Neural cell (in vitro differentiated cells): Measurements from ENCODE around the gene GTF2H3. TPM values are rescaled to one million over a fixed set of nuclear protein-coding genes. Genes with fewer than 3 reads are reported as not detected.

ENCODE experiments used
- H2AFZ ChIP-seq: fragments of 200-600, 300-800 bp; sonication (generic), shearing (Covaris generic); 2 replicates; pipeline ENCODE4 v1.6.0; 2014; ENCODE audit warnings: low read depth, mild to moderate bottlenecking, antibody characterized with exemption, low read length, moderate library complexity
- H3F3A ChIP-seq: fragments of 200-600 bp; shearing (Covaris generic); 2 replicates; pipeline ENCODE4 v1.6.1; 2016; ENCODE audit warnings: mild to moderate bottlenecking, moderate library complexity, mixed read lengths, antibody characterized with exemption, low read length; ENCODE audit not compliant: insufficient read depth, poor library complexity, severe bottlenecking
- H3K27ac ChIP-seq: fragments of 200-600, 300-800 bp; sonication (generic), shearing (Covaris generic); 2 replicates; pipeline ENCODE4 v1.5.1; 2014; ENCODE audit warnings: mild to moderate bottlenecking, low read length, moderate library complexity
- H3K27me3 ChIP-seq: fragments of 300-800, 200-600 bp; sonication (generic), shearing (Covaris generic); 2 replicates; pipeline ENCODE4 v1.6.0; 2014; ENCODE audit warnings: mild to moderate bottlenecking, low read depth, low read length, moderate library complexity; ENCODE audit not compliant: insufficient read depth
- H3K36me3 ChIP-seq: fragments of 300-800, 200-600 bp; sonication (generic), shearing (Covaris generic); 2 replicates; pipeline ENCODE4 v1.5.1; 2014; ENCODE audit warnings: mild to moderate bottlenecking, antibody characterized with exemption, low read length, moderate library complexity; ENCODE audit not compliant: insufficient read depth
- H3K4me2 ChIP-seq: fragments of 300-800, 200-600 bp; sonication (generic), shearing (Covaris generic); 2 replicates; pipeline ENCODE4 v1.6.0; 2014; ENCODE audit warnings: mild to moderate bottlenecking, low read length
- H3K4me3 ChIP-seq: fragments of 300-800, 200-600 bp; sonication (generic), shearing (Covaris generic); 2 replicates; pipeline ENCODE4 v1.5.1; 2014; ENCODE audit warnings: mild to moderate bottlenecking, low read length, moderate library complexity
- H3K79me2 ChIP-seq: fragments of 200-600 bp; shearing (Covaris generic); replicated peaks from 2 replicates; pipeline ENCODE4 v1.6.0; 2014; ENCODE audit warnings: mild to moderate bottlenecking, low read length, moderate library complexity; ENCODE audit not compliant: insufficient read depth
- H3K9ac ChIP-seq: fragments of 300-800, 200-600 bp; sonication (generic), shearing (Covaris generic); 2 replicates; pipeline ENCODE4 v1.6.1; 2016; ENCODE audit warnings: mild to moderate bottlenecking, low read length, mixed read lengths
- H3K9me2 ChIP-seq: fragments of 200-600 bp; shearing (Covaris generic); 2 replicates; pipeline ENCODE4 v1.6.1; 2016; ENCODE audit warnings: mild to moderate bottlenecking, low read length, mixed read lengths; ENCODE audit not compliant: insufficient read depth
- H3K9me3 ChIP-seq: fragments of 200-600, 300-800 bp; sonication (generic), shearing (Covaris generic); 2 replicates; pipeline ENCODE4 v1.6.1; 2016; ENCODE audit warnings: mild to moderate bottlenecking, mixed run types, low read length, moderate library complexity, mixed read lengths
- H4K20me1 ChIP-seq: fragments of 200-600 bp; shearing (Covaris generic); 2 replicates; pipeline ENCODE4 v1.6.1; 2016; ENCODE audit warnings: mild to moderate bottlenecking, mixed run types; ENCODE audit not compliant: insufficient read depth
- EP300 ChIP-seq: fragments of 450-650 bp; conservative IDR thresholded peaks from 2 replicates; pipeline ENCODE4 v1.6.1; 2014; ENCODE audit warnings: antibody characterized with exemption, mild to moderate bottlenecking, moderate library complexity; ENCODE audit not compliant: poor library complexity, severe bottlenecking
- EZH2 ChIP-seq: fragments of 200-600, 300-800 bp; shearing (Covaris generic), sonication (generic); IDR thresholded peaks from 2 replicates; pipeline ENCODE4 v1.6.1; 2014; ENCODE audit warnings: antibody characterized with exemption, low read length, borderline replicate concordance, mild to moderate bottlenecking; ENCODE audit not compliant: insufficient read depth, poor library complexity, severe bottlenecking
- MXI1 ChIP-seq: fragments of 450-650 bp; conservative IDR thresholded peaks from 2 replicates; pipeline ENCODE4 v1.6.1; 2014; ENCODE audit warnings: antibody characterized with exemption, mild to moderate bottlenecking; ENCODE audit not compliant: poor library complexity, severe bottlenecking
- POLR2AphosphoS5 ChIP-seq: IDR thresholded peaks from 2 replicates; pipeline ENCODE4 v1.6.1; 2012
- RAD21 ChIP-seq: fragments of 450-650 bp; conservative IDR thresholded peaks from 2 replicates; pipeline ENCODE4 v1.6.1; 2014; ENCODE audit warnings: antibody characterized with exemption, mild to moderate bottlenecking, moderate library complexity
- REST ChIP-seq: IDR thresholded peaks from 2 replicates; pipeline ENCODE4 v1.6.1; 2012; ENCODE audit warnings: borderline replicate concordance
- SMC3 ChIP-seq: fragments of 450-650 bp; conservative IDR thresholded peaks from 2 replicates; pipeline ENCODE4 v1.6.1; 2014; ENCODE audit warnings: antibody characterized with exemption, mild to moderate bottlenecking, moderate library complexity; ENCODE audit not compliant: poor library complexity
- TAF1 ChIP-seq: IDR thresholded peaks from 2 replicates; pipeline ENCODE4 v1.6.1; 2012; ENCODE audit warnings: low read depth
- polyA plus RNA-seq: library from polyadenylated mRNA; depleted of rRNA; stranded (reverse); fragments of >200 nt; gene quantifications from 2 replicates; pipeline ENCODE4 v1.2.3, GENCODE V29; 2014
- TF ChIP-seq, protein P1 (sequence below): fragments of 450-650 bp; IDR thresholded peaks from 2 replicates; pipeline ENCODE4 v1.5.1; 2014; ENCODE audit warnings: antibody characterized with exemption, mild to moderate bottlenecking, moderate library complexity; ENCODE audit not compliant: poor library complexity, severe bottlenecking

GTF2H3 gene
- polyA plus RNA-seq, 1 donor from 2014 or later: 47.8 TPM

GRCh38 chr12:123634142-123634561 lies 523 bp downstream of the GTF2H3 start:
- Histone ChIP-seq H3K27ac (peak overlapping the region; percentile 85), H2AFZ (peak overlapping the region; percentile 92)

GRCh38 chr12:123643911-123644310 lies 10.3 kb downstream of the GTF2H3 start:
- Histone ChIP-seq H3K36me3 (peaks cover 8% of the 10 kb centered on the region), H3K4me2 (no peak overlapping the region), H3K9ac (no peak overlapping the region), H3K4me3 (no peak overlapping the region), H4K20me1 (no peaks in the 10 kb centered on the region), H3K79me2 (no peaks in the 10 kb centered on the region), H3K27me3 (no peaks in the 10 kb centered on the region), H3K9me3 (no peaks in the 10 kb centered on the region), H3K9me2 (no peaks in the 10 kb centered on the region), H3F3A (no peaks in the 10 kb centered on the region), H2AFZ (no peak overlapping the region), H3K27ac (no peak overlapping the region)
- TF ChIP-seq MXI1 (no peak), POLR2AphosphoS5 (no peak), REST (no peak), SMC3 (no peak), TAF1 (no peak)
- TF ChIP-seq, protein P1, sequence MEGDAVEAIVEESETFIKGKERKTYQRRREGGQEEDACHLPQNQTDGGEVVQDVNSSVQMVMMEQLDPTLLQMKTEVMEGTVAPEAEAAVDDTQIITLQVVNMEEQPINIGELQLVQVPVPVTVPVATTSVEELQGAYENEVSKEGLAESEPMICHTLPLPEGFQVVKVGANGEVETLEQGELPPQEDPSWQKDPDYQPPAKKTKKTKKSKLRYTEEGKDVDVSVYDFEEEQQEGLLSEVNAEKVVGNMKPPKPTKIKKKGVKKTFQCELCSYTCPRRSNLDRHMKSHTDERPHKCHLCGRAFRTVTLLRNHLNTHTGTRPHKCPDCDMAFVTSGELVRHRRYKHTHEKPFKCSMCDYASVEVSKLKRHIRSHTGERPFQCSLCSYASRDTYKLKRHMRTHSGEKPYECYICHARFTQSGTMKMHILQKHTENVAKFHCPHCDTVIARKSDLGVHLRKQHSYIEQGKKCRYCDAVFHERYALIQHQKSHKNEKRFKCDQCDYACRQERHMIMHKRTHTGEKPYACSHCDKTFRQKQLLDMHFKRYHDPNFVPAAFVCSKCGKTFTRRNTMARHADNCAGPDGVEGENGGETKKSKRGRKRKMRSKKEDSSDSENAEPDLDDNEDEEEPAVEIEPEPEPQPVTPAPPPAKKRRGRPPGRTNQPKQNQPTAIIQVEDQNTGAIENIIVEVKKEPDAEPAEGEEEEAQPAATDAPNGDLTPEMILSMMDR: no peak

More at GRCh38 chr12:123634142-123634561, 523 bp downstream of the GTF2H3 start:
- Histone ChIP-seq H3K36me3 (no peaks in the 10 kb centered on the region), H3K4me2 (peak overlapping the region; percentile 66), H3K9me3 (no peaks in the 10 kb centered on the region), H3K79me2 (peaks cover 23% of the 10 kb centered on the region), H3K4me3 (peak overlapping the region; percentile 85), H4K20me1 (no peaks in the 10 kb centered on the region), H3K9ac (peak overlapping the region; percentile 86), H3K27me3 (no peaks in the 10 kb centered on the region), H3K9me2 (no peaks in the 10 kb centered on the region), H3F3A (no peaks in the 10 kb centered on the region)
- TF ChIP-seq, protein P1: no peak

- H3F3A ChIP-seq: no peaks in the 10 kb centered on the region
- no peaks in the 10 kb centered on the region for H3K27me3 ChIP-seq
- H2AFZ ChIP-seq: no peak overlapping the region
- H3K4me2 ChIP-seq: no peak overlapping the region
- no peaks in the 10 kb centered on the region for H3K79me2 ChIP-seq
- H3K9me3 ChIP-seq: no peaks in the 10 kb centered on the region
- peaks cover 8% of the 10 kb centered on the region for H3K36me3 ChIP-seq
- no peak overlapping the region for H3K4me3 ChIP-seq
- no peaks in the 10 kb centered on the region for H3K9me2 ChIP-seq
- no peak overlapping the region for H3K9ac ChIP-seq
- no peak overlapping the region for H3K27ac ChIP-seq
- H4K20me1 ChIP-seq: no peaks in the 10 kb centered on the region
- TF ChIP-seq TAF1 (no peak), MXI1 (no peak), SMC3 (no peak), EZH2 (no peak), EP300 (no peak), RAD21 (no peak), REST (no peak), POLR2AphosphoS5 (no peak)
These were observed 11.8 kb downstream of the GTF2H3 start for GRCh38 chr12:123645380-123645779.
